Fibroblast of pulmonary artery (primary cell): ENCODE data around the gene RS1.

Experiments
- DNase-seq: peaks from one replicate; pipeline ENCODE4 v3.0.0-alpha.2; 2010; ENCODE audit warnings: low read depth
- H3K4me3 ChIP-seq: replicated peaks from 2 replicates; pipeline ENCODE4 v1.5.1; 2011; ENCODE audit warnings: low read depth, mild to moderate bottlenecking, control low read depth, low read length, moderate library complexity
- CTCF ChIP-seq: IDR thresholded peaks from 2 replicates; pipeline ENCODE4 v1.5.1; 2011; ENCODE audit warnings: mild to moderate bottlenecking, control low read depth, low read length, inconsistent platforms; ENCODE audit errors: missing control alignments

RS1 gene

GRCh38 chrX:18672008-18672407 is at the start of gene RS1:
TSS of gene RS1 (minus strand) at chrX:18672108. CDS start at chrX:18672068, 40 bp downstream.
- TF ChIP-seq CTCF, result no peak
- no peak for DNase-seq
- no peak within 1 kb of the TSS for H3K4me3 ChIP-seq

GRCh38 chrX:18719852-18720251 is 47.9 kb upstream of the RS1 start:
- no peak for TF ChIP-seq CTCF
- H3K4me3 ChIP-seq, result no peak overlapping the region

GRCh38 chrX:18714910-18715309 is 43.0 kb upstream of the RS1 start:
- H3K4me3 ChIP-seq, result no peak overlapping the region
- DNase-seq, result no peak
- no peak for TF ChIP-seq CTCF

More at GRCh38 chrX:18719852-18720251, 47.9 kb upstream of the RS1 start:
- DNase-seq, result no peak

GRCh38 chrX:18709833-18710232 is 37.9 kb upstream of the RS1 start:
- no peak for DNase-seq

GRCh38 chrX:18707426-18708049 is 35.6 kb upstream of the RS1 start, which contains the start of gene PPEF1:
TSS of gene PPEF1 (plus strand) at chrX:18707645. CDS start at chrX:18707781, 136 bp downstream.
- no peak for DNase-seq
- no peak for TF ChIP-seq CTCF
- H3K4me3 ChIP-seq, result no peak within 1 kb of the TSS

More at GRCh38 chrX:18709833-18710232, 37.9 kb upstream of the RS1 start:
- no peak for TF ChIP-seq CTCF
- no peak overlapping the region for H3K4me3 ChIP-seq

- H3K4me3 ChIP-seq, result no peak overlapping the region
- no peak for TF ChIP-seq CTCF
- peak; percentile 84 for DNase-seq
Observed at GRCh38 chrX:18702362-18703195, 30.7 kb upstream of the RS1 start.
